HG02973 (cell line): ENCODE results near the gene ACOX2.
"Not testable (repeated sequence)": the region's sequence is repeated elsewhere in the genome, so short reads cannot be mapped to it uniquely, and the experiment has no call there.

Experiments used
- ATAC-seq: cut with Tn5 transposase; IDR thresholded peaks from one replicate; pipeline ENCODE4 v1.9.1; 2021; ENCODE audit warnings: moderate library complexity; ENCODE audit not compliant: unreplicated experiment

The ACOX2 gene

DNA sequence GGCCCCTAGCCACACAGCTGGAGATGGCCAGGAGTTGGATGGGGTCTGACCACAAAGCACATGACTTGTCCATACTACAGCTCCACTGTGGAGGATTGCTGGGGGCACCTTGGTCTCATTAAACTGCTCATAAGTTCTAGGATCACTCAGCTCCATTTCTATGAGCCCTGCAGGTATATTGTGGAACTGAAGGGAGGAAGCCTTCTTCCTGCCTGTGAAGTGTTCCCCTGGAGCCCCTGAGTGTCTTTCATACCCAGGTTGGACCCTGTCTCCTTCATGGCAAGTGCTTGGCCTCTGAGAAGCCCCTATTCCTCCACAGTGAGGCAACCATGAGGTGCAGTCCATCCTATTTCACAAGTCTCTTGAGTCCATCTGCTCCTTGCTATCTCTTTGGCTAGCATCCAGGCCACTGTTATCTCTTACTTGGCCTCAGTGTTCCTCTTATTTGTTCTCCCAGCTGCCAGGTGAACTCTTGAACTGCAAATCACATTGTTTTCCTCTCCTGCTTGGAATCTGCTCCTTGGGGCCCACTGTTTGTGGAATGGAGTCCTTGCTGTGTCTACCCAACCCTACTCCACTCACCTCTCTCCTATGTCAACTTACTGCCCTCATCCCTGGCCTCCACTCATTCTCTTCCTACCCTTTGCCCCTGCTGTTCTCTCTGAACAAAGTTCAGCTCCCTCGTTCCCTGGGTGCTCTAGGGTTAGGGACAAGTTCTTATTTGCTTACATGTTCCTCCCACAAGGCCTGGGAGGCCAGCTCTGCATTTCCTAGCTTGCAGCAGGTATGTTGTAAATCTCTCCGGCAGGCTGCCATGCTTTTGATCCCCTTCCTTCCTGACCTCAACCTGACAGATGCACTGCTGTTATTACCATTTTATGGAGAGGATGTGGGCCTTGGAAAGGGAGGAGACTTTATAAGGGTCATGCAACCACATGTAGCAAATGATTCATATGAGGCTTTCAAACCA lies 1.2 kb downstream of the ACOX2 start:
- no peak for ATAC-seq

DNA sequence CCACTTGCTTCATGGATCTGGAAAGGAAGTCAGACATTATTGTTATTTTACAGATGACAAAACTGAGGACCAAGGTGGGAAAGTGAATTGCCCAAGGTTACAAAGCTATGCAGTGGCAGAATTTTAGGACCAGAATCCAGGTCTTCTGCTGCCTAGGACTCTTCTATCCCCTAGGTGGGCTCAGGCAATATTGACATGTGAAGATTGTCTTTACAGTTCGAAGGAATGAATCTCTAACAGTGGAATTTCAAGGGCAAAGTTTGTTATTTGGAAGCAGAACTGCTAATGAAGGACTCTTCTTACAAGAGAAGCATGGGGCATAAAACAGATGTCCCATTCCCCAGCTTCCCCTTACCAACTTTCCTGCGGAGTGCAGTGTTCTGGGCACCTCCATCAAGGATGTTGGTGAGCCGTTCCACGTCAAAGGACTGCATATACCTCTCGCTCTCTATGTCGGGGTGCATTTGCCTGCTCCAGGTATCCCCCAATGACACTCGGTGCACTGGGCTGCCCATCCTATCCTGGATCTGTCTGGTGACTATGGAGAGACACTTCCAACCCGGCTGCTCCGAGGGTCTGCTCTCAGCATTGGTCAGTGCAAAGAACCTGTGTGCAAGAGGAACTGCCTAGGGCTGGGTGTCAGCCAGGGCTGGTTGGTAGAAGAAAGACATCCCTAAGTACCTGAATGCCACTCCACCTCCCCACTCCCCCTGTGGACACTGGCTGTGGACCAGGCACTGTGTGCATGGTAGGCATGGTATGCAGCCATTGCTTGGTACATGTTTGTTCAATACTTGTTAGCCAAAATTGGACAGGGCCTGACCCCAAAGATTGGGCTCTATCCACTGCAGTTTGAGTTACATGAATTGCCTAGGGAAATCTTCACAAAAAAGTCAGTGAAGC lies 2.1 kb downstream of the ACOX2 start:
- ATAC-seq: no peak

DNA sequence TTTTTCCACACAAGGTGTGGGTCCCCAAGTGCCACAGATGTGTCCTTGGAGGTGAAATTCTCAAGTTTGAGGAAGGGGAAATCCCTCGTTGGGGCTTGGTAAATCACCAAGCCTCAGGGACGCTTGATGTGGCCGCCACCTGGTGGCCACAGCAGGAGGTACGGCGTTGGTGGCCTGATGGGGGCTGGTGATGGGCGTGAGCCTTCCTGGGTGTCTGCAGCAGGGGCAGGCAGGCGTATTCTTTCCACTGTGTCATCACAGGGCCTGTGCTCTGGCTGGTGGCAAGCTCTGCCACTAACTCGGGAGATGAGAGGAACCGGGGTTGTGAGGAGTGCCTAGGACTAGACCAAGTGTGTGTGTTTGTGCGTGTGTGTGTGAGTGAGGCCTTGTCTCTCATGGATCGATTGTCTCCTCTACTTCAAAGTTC lies 4.2 kb downstream of the ACOX2 start:
- ATAC-seq: peak; percentile 95

DNA sequence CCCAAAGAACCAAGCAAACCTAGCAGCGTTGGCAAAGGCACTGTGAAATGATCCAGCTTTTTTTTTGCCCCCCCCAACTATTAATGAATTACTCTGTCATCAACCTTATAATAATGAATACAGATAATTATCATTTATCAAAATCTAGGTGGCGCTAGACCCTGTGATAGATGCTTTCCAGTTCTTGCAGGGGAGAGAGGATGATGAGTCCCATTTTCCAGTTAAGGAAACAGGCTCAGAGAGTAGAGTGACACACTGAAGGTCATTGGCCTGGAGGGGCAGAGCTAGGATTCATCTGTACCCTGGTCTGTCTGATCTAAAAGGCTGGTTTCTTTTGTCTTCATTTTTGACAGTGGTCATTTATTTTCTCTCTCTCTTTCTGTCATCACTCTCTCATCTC lies 5.0 kb downstream of the ACOX2 start:
- no peak for ATAC-seq

DNA sequence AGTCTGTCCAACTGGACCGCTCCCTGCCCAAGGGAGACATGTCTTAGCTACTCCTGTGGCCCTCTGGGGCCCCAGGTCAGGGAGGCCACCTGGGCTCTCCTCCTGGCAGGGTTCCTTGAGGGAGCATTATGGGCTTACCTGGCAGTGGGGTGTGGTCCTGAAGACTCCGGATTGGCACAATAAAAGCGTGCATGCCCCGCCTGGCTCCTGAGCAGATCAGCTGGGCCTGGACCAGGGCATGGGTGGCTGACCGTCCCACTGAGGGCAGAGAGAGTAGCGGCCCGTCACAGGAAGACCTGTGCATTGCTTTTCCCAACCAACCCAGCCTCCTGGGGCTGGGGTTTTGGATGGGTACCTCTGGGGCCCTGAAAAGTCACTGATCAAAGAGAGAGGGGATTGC lies 5.4 kb downstream of the ACOX2 start:
- no peak for ATAC-seq

DNA sequence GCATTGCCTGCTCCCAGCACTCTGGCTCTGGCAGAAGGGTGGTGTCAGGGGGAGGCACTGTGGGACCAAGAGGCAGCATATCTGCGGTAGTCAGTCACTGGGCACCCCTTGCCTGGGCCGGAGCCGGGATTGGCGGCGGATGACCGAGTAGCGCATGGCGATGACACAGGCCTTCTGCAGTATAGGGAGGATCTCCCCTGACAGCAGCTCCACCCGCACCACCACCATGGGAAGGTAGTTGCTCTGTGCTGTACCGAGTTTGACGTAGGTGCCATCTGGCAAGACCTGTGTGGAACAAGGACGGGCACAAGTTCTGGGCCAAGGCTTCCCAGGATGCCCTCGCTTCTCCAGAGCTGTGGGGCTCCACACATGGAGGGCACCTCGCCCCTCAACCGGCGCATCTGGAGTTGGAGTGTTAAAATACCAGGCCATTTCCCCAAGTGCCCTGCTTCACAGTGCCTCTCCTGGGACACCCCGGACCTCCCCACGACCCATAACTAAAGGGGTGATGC lies 6.6 kb downstream of the ACOX2 start:
- no peak for ATAC-seq

DNA sequence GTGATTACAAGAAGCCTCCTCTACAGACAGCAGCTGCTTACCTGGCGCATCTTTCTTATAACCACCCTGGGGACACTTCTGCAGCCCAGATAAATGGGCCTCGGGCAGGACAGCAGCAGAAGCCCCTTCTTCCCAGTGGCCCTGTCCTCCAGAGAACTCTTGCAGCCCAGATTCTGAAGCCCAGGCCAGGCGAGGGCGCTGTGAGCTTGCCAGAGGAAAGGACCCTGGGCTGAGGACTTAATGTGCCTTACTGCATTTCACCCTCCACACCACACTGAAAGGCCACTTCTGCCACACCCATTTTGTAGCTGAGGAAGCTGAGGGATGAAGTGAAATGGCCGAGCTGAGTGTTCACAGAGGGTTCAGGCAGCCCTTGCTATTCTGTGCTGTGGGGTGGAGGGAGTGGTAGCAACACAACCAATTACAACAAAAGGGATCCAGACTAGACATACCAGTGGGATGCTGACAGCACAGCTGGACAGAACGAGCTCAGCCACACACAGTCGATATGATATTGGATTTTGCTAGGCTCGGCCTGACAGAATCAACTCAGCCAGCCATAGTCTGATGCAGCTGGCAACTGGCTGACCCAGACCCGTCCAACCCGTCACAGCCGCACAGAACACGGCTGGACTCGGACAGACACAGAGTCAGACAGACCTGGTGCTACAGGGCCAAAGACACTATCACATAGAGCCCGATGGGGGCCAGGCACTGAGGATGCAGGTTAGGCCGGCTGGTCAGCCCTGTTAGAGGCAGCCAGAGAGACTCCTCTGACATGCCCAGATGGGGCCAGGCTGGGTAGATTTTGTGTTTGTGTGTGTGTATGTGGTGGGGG lies 7.3 kb downstream of the ACOX2 start:
- no peak for ATAC-seq

DNA sequence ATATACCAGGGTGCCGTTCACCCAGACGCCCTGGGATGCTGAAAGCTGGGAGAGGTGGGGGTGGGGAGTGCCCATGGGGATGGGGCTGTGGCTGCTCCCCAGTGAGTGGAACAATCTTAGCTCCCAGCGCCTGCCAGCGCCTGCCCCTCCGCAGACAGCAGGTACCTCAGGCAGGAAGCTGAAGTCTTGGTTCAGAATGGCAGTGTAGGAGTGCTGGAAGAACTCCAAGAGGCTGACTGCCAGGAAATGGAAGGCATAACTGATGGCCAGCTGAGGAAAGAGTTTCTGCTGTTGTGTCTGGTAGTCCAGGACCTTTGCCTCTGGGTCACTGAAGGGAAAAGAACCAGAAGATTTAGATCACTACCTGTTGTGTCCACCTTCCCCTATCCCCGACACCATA lies 8.4 kb downstream of the ACOX2 start:
- ATAC-seq: no peak

DNA sequence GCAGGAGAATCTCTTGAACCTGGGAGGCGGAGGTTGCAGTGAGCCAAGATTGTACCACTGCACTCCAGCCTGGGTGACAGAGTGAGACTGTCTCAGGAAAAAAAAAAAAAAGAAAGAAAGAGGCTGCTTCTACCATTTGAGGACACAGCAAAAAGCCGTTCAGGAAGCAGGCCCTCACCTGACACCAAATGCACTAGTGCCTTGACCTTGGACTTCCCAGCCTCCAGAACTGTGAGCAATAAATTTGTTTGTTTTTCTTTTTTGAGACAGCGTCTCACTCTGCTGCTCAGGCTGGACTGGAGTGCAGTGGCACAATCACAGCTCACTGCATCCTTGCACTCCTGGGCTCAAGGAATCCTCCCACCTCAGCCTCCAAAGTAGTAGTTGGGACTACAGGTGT lies 9.6 kb downstream of the ACOX2 start:
- not testable (repeated sequence) for ATAC-seq

DNA sequence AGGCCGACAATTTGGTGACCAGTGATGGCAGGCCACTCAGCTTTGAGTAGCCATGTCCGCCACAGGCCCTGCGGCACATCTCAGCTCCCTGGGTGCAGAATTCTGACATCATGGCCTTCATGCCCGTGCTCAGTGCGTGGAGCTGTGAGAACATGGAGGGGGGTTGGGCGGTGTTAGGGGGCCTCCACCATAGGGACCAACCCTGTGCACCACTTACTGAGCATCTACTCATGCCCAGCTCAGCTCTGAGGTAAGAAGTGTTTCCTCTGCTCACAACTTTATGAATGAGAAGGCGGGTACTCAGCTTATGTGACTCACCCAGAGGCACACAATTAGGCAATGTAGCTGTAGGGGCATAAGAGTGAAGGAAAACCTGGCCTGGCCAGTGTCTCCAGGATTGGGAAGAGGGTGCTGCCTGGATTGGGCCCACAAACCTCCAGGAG lies 10.5 kb downstream of the ACOX2 start:
- no peak for ATAC-seq

DNA sequence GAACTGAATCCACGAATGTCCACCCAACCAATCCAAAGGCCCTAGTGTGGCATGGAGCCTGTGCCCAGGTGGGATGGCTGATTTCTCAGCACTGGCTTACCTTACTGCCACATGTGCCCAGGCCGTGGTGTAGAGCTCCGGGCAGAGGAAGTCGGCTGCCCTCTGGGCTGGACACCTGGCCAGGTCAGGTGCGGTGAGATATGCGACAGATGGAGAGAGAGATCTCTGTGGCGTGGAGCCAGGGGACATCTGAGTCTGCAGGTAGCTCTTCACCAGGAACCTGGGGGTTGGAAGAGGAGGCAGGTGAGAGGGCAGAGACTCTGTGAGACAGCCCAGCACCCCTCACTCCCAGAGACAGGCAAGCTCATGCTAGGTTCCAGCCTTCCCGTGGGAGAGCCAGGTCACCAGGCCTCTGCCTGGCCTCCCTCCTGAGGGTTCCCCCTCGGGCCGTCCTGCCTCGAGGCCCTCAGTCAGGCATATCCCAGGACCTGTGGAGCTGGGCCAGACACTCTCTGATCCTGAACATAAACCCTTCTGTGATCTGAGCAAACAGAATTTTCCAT lies 12.6 kb downstream of the ACOX2 start:
- no peak for ATAC-seq

DNA sequence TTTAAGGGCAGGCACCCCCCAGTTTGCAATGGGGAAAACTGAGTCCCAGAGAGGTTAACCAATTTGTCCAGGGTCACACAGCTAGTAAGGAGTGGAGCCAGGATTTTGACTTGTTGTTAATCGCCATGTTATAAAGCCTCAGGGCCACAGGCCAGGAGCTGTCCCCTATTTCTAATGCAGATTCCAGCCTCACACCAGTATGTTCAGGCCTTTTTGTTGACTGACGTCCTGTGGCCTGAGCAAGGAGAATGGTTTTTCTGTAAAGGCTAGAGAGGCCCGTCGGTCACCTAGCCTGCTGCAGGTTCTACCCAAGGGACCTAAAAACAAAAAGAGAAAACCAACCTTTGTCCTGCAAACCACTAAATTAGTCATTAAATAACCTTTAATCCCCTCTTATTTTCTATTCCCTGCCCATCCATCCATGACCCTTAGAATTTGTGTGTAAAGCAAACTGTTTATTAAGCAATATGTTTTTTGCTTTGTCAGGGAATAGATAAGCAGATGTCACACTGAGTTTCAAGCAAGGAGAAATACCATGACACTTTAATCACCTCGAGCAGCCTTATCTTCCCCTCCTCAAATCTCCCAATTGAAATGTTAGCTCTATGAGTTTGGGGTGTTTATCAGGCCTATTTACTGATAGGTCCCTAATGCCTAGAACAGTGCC lies 14.1 kb downstream of the ACOX2 start:
- ATAC-seq: no peak

DNA sequence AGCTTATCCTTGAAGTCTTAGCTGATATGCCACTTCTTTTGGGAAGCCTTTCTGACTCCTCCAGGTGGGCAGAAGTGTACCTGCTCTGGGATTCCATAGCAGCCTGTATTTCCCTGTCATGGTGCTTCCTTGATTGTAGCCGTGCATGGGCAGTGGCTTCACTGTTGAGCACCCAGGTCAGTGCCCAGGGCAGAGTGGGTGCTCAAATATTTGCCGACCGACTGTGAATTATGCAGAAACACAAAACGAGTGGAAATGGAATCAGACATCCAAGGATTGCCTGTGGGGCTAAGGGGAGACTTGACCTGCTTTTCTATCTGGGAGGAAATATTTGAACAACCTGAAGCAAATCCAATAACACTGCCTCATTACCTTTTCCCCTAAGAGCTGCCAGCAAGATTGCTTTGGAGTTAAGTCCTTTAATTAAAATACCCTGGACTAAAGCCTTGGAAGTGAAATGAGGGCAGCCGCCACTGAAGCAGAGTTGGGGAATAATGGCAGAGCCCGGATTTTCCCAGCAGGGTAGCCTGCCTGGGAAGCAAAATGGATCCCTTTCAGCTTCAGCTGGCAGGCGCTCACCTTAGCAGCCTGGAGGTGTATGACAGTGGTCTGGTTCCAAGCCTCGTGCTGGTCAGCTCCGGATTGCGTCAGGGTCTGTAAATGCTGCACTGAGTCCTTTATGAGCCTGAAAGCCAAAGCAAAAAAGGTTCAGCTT lies 14.9 kb downstream of the ACOX2 start:
- no peak for ATAC-seq

DNA sequence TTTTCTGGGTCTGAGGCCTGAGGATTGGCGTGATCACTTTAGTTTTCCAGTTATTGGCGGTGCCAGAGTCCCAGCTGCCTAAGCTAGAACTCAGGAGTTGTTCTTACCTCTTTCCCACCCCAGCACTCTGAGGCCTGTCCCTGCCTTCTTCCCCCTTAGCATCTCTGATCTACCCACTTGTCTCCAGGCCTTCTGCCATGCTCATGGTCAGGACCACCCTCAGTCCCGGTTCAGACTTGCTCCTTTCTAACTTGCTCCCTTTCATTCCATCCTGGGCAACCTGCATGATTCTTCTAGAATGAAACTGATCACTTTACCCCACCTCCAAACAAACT lies 15.7 kb downstream of the ACOX2 start:
- no peak for ATAC-seq

DNA sequence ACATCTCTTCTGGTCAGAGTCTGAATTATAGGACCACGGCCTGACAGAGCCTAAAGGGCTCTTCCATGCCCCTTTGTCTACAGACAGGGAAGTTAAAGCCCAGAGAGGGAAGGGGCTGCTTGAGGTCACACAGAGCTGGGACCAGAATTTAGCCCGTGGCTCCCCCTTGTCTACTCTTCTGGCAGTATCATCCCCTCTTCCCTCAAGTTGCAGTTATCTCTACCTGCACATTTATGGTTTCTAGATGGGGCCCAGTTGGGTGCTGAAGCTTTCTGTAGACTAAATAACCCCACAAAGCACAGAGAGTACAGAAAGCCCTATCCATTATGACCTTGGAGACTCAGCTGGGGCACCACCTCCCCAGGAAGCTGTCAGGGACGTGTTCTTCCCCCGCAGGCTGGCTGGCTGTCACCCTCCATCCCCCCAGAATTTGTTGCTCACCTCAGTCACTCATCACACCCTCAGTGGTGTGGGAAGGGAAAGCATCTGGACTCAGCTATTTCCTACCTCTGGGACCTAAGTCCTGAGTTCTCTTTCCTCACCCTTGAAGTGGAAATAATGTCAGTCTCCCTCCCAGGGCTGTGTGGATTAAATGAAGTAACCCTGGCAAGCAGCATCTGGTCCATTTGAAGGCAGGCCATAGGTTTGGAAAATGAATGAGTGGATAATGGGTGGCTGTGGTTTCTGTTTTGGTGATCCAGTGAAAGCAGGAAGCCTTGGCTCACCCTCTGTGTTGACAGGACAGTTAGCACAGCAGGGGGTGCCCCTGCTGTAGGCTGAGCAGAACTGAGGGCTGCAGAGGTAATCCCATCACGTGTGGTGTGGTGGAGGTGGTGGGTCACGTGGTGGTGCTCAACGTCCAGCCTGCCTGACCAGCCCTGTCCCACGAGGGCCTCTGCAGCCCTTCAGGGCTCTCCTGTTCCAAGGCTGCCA lies 16.3 kb downstream of the ACOX2 start:
- no peak for ATAC-seq

DNA sequence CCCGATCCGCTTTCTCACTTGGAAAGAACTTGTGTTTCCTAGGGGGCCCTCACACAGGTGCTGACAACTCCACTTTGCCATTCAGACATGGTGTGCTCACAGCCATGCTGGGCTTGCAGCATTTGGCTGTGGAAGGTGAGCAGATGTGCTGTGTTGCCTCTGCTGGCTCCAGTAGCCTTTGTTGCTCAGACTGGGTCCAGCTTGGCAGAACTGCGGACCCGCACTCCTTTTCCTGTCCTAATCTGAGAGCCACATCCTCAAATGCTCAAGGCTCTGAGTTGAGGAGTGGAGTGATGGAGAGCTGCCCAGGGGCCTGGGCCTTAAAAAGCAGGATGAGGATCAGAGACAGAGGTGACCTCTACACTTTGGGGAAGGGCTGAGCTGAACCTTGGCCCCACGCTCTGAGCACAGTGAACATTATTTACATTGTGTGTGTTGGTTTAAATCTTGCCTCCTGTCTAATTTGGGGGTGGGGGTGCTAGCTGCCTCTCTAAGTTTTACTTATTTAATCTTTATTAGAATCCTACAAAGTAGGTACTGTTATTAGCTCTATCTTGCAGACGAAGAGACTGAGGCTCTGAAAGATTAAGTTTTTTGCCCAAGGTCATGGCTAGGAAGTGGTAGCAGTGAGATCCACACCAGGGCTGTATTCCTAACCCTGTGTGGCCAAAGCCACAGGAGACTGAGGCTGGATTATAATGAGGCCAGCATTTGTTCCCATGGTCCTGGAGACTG lies 17.2 kb downstream of the ACOX2 start:
- ATAC-seq: no peak

DNA sequence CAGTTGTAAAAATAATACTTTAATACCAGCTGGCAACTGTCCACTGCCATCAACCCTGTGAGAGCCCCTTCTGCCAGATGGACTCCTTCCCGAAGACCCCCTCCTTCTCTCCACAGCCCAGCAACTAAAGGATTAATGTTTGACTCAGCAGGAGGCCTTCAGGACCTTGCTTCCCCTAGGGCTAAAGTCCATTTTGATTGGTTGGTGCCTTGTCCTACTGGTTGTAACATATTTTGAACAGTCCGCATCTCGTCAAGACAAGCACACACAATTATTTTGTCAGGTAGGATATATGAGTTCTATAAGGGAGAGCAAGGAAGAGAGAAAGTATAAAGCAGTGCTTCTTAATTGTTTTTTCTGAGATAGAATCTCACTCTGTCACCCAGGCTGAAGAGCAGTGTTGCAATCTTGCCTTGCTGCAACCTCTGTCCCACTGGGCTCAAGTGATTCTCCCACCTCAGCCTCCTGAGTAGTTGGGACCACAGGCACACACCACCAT lies 18.6 kb downstream of the ACOX2 start:
- no peak for ATAC-seq
